DND-41 (cell line): ENCODE results near the gene RASA2.

Experiments
- CTCF ChIP-seq: IDR thresholded peaks from 2 replicates; pipeline ENCODE4 v1.5.1; 2012; ENCODE audit warnings: borderline replicate concordance, low read length, moderate library complexity, mild to moderate bottlenecking; ENCODE audit not compliant: poor library complexity, severe bottlenecking; ENCODE audit errors: extremely low read depth
- EZH2 ChIP-seq: IDR thresholded peaks from 3 replicates; pipeline ENCODE4 v1.6.1; 2012; ENCODE audit warnings: borderline replicate concordance, low read depth, mild to moderate bottlenecking, moderate library complexity, low read length, inconsistent platforms; ENCODE audit not compliant: severe bottlenecking

GRCh38 chr3:141529717-141530414, 43.0 kb downstream of the RASA2 start:
- no peak for TF ChIP-seq CTCF
- no peak for TF ChIP-seq EZH2
